H1 (cell line): ENCODE measurements around the gene NFIC. TPM values are rescaled to one million over a fixed set of nuclear protein-coding genes. Genes with fewer than 3 reads are reported as not detected.
A peak's percentile ranks its signal among the peaks of the same experiment; 100 is the strongest.

ENCODE experiments used
- CBX5 ChIP-seq: fragments of 300-800, 300-1000 bp; sonication (generic); IDR thresholded peaks from 2 replicates; pipeline ENCODE4 v1.7.1; 2016; ENCODE audit warnings: antibody characterized with exemption, low read length, low read depth
- CHD1 ChIP-seq: IDR thresholded peaks from 2 replicates; pipeline ENCODE4 v1.6.1; 2012; ENCODE audit warnings: low read depth, low read length, improper control_type of control experiment
- CHD2 ChIP-seq: IDR thresholded peaks from 2 replicates; pipeline ENCODE4 v1.6.1; 2012; ENCODE audit warnings: low read length, improper control_type of control experiment
- E2F6 ChIP-seq: IDR thresholded peaks from 2 replicates; pipeline ENCODE4 v1.6.1; 2012; ENCODE audit warnings: inconsistent platforms
- EP300 ChIP-seq, 2 experiments: IDR thresholded peaks; 1 replicate in 1 of 2; 2 replicates in 1 of 2; pipeline ENCODE4 v1.6.1; 2011 to 2012; ENCODE audit warnings: low read depth in 2 of 2, low read length in 2 of 2, mild to moderate bottlenecking in 2 of 2, borderline replicate concordance in 1 of 2, inconsistent platforms in 1 of 2, moderate library complexity in 1 of 2
- FOSL1 ChIP-seq: IDR thresholded peaks from 2 replicates; pipeline ENCODE4 v1.6.1; 2011; ENCODE audit warnings: mild to moderate bottlenecking, low read depth, low read length, moderate library complexity; ENCODE audit not compliant: insufficient read depth
- HDAC6 ChIP-seq: IDR thresholded peaks from one replicate; pipeline ENCODE4 v1.7.1; 2012; ENCODE audit warnings: low read depth, mild to moderate bottlenecking, inconsistent platforms, low read length, moderate library complexity
- JUND ChIP-seq: IDR thresholded peaks from 2 replicates; pipeline ENCODE4 v1.6.1; 2011; ENCODE audit warnings: mild to moderate bottlenecking, improper control_type of control experiment, low read length
- NRF1 ChIP-seq: IDR thresholded peaks from 2 replicates; pipeline ENCODE4 v1.6.1; 2011; ENCODE audit warnings: mild to moderate bottlenecking, low read depth, low read length, improper control_type of control experiment
- POLR2A ChIP-seq, 2 experiments: IDR thresholded peaks; 1 replicate in 1 of 2; 2 replicates in 1 of 2; pipeline ENCODE4 v1.6.1; 2011; ENCODE audit warnings: low read depth in 2 of 2, low read length in 2 of 2, mild to moderate bottlenecking in 2 of 2; ENCODE audit errors: control extremely low read depth in 1 of 2
- RAD21 ChIP-seq, 2 experiments: IDR thresholded peaks in 1 of 2; conservative IDR thresholded peaks in 1 of 2; 2 replicates each; pipeline ENCODE4 v1.6.1; 2011; ENCODE audit warnings: low read depth in 2 of 2, low read length in 2 of 2, improper control_type of control experiment in 1 of 2, inconsistent platforms in 1 of 2, mild to moderate bottlenecking in 1 of 2, moderate library complexity in 1 of 2
- SAP30 ChIP-seq: fragments of 300-600 bp; sonication (generic); IDR thresholded peaks from 2 replicates; pipeline ENCODE4 v1.7.1; 2012; ENCODE audit warnings: low read length, moderate library complexity, mild to moderate bottlenecking, inconsistent platforms; ENCODE audit not compliant: insufficient read depth, insufficient replicate concordance
- SP2 ChIP-seq: IDR thresholded peaks from 2 replicates; pipeline ENCODE4 v1.6.1; 2012; ENCODE audit warnings: mild to moderate bottlenecking, low read length, inconsistent platforms
- TAF1 ChIP-seq: IDR thresholded peaks from 2 replicates; pipeline ENCODE4 v1.6.1; 2011; ENCODE audit warnings: mild to moderate bottlenecking, low read depth, low read length
- TBP ChIP-seq: IDR thresholded peaks from 2 replicates; pipeline ENCODE4 v1.6.1; 2011; ENCODE audit warnings: low read depth, low read length, improper control_type of control experiment
- USF2 ChIP-seq: IDR thresholded peaks from 2 replicates; pipeline ENCODE4 v1.6.1; 2011; ENCODE audit warnings: low read length, improper control_type of control experiment
- YY1 ChIP-seq: IDR thresholded peaks from 2 replicates; pipeline ENCODE4 v1.6.1; 2011; ENCODE audit warnings: low read depth, mild to moderate bottlenecking, low read length
- polyA plus RNA-seq, 7 experiments: library from polyadenylated mRNA; depleted of rRNA in 3 of 7; stranded (reverse) in 5 of 7; unstranded in 2 of 7; fragments of >200 nt in 5 of 7; fragments of 200-250 nt in 2 of 7; gene quantifications; 1 replicate in 5 of 7; 2 replicates in 1 of 7; 4 replicates in 1 of 7; pipeline versions ENCODE4 v1.2.1 to v1.2.3, GENCODE V29; 2011 to 2013; ENCODE audit warnings: missing spikeins in 2 of 7, mixed read lengths in 2 of 7
- total RNA-seq: library from RNA; stranded (reverse); fragmentation: NEBNext Ultra II Directional; extraction: Animal tissue kit (Norgen Biotek cat#: 25700); gene quantifications from 2 replicates; pipeline ENCODE4 v1.2.1, GENCODE V29; 2021
- TF ChIP-seq, protein P1 (sequence below), 3 experiments: IDR thresholded peaks; 1 replicate in 2 of 3; 2 replicates in 1 of 3; pipeline versions ENCODE4 v1.5.1 to v1.6.1; 2011; ENCODE audit warnings: low read length in 3 of 3, mild to moderate bottlenecking in 3 of 3, inconsistent platforms in 2 of 3, low read depth in 1 of 3, moderate library complexity in 1 of 3; ENCODE audit not compliant: insufficient read depth in 1 of 3; ENCODE audit errors: control extremely low read depth in 1 of 3

The NFIC gene
- total and polyA plus RNA-seq, 2 of the 8 experiments (the other 6 are each of a cell fraction or from before 2014, with no cell fraction given) = 0.56 to 3.2 TPM

- TF ChIP-seq SP2 = no peak
- TF ChIP-seq CHD2 = peak; percentile 69; the same call in 1 of the 2 replicates
- TF ChIP-seq FOSL1 = no peak
- TF ChIP-seq RAD21 (IDR thresholded peaks at IDR 0.05 in 1 of 2, conservative IDR thresholded peaks at IDR 0.05 in 1 of 2; ENCODE audit: low read depth in 2 of 2, low read length in 2 of 2) = peak; percentile 2 to 16; a peak in 1 of 4 replicates
- peak in 1 of 2 experiments; percentile 60; a peak in 2 of 3 replicates for TF ChIP-seq POLR2A (IDR thresholded peaks at IDR 0.05; ENCODE audit: control extremely low read depth in 1 of 2, low read depth in 2 of 2, low read length in 2 of 2)
- TF ChIP-seq TBP = peak; percentile 41; the same call in 1 of the 2 replicates
- TF ChIP-seq NRF1 = no peak
- no peak for TF ChIP-seq CHD1
- no peak for TF ChIP-seq SAP30
- TF ChIP-seq EP300 (IDR thresholded peaks at IDR 0.05; ENCODE audit: borderline replicate concordance in 1 of 2, low read depth in 2 of 2, low read length in 2 of 2) = 0 out of 3 replicates have a peak, but pooled peaks of 1 of the 2 experiments have one; percentile 31
- TF ChIP-seq USF2 = no peak
- 0 out of 2 replicates have a peak, but pooled peaks have one; percentile 35 for TF ChIP-seq YY1
- TF ChIP-seq TAF1 = 0 out of 2 replicates have a peak, but pooled peaks have one; percentile 15
- TF ChIP-seq CBX5 = no peak
- TF ChIP-seq E2F6 = peak; percentile 36; the same call in 1 of the 2 replicates
- TF ChIP-seq, protein P1, sequence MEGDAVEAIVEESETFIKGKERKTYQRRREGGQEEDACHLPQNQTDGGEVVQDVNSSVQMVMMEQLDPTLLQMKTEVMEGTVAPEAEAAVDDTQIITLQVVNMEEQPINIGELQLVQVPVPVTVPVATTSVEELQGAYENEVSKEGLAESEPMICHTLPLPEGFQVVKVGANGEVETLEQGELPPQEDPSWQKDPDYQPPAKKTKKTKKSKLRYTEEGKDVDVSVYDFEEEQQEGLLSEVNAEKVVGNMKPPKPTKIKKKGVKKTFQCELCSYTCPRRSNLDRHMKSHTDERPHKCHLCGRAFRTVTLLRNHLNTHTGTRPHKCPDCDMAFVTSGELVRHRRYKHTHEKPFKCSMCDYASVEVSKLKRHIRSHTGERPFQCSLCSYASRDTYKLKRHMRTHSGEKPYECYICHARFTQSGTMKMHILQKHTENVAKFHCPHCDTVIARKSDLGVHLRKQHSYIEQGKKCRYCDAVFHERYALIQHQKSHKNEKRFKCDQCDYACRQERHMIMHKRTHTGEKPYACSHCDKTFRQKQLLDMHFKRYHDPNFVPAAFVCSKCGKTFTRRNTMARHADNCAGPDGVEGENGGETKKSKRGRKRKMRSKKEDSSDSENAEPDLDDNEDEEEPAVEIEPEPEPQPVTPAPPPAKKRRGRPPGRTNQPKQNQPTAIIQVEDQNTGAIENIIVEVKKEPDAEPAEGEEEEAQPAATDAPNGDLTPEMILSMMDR (IDR thresholded peaks at IDR 0.05; ENCODE audit: control extremely low read depth in 1 of 3, insufficient read depth in 1 of 3, low read depth in 1 of 3, low read length in 3 of 3) = peak in 1 of 3 experiments; percentile 13; a peak in 1 of 4 replicates
- TF ChIP-seq JUND = 0 out of 2 replicates have a peak, but pooled peaks have one; percentile 19
- no peak for TF ChIP-seq HDAC6
Measured at GRCh38 chr19:3443840-3444694, 77.7 kb downstream of the NFIC start (continued).
